ENCODE measurements around the gene LIMS2.

LIMS2 gene

DNA sequence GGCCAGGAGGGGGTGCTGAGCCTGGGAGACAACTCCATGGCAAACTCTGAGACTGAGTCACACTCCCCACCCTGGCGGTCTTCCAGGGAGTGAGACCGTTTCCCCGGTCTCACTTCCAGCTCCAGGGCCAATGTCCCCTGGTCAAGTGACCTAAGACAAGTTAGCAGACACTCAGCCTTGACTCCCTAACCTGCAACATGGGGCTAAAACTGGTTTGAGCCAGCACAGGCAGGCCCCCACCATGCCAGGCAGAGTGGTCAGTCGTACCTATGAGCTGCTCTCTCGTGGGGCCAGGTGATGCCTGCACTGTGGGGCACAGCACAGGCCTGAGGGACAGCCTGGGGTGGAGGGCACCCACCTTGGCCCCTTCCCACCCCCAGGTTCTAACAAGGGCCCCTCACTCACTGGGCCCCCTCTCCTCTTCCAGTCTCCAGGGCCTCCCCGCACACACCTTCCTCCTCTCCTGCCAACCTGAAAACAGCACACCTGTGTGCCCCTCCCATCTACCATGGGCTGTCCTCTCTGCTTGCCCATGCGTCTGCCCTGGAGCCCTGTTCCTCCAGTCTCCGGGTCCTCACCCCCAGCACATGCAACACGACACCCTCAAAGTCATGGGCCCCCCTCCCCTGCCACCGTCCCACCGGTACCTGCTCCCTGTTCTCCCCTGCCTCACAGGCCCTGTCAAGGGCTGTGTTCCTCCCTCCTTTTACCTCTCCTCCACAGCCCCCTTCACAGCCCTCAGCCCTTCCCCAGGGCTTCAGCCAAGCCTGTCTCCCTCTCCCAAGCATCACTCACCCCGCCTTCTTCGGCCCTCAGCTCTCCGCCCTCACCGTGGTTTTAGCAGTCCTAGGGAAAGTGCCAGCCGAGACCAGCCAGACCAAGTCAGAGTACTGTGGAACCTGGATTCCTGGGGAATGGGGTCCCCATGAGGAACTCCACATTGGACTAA, 27.8 kb downstream of the LIMS2 start:
- TF ChIP-seq, protein P1, sequence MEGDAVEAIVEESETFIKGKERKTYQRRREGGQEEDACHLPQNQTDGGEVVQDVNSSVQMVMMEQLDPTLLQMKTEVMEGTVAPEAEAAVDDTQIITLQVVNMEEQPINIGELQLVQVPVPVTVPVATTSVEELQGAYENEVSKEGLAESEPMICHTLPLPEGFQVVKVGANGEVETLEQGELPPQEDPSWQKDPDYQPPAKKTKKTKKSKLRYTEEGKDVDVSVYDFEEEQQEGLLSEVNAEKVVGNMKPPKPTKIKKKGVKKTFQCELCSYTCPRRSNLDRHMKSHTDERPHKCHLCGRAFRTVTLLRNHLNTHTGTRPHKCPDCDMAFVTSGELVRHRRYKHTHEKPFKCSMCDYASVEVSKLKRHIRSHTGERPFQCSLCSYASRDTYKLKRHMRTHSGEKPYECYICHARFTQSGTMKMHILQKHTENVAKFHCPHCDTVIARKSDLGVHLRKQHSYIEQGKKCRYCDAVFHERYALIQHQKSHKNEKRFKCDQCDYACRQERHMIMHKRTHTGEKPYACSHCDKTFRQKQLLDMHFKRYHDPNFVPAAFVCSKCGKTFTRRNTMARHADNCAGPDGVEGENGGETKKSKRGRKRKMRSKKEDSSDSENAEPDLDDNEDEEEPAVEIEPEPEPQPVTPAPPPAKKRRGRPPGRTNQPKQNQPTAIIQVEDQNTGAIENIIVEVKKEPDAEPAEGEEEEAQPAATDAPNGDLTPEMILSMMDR (IDR thresholded peaks at IDR 0.05; ENCODE audit: low read depth, low read length): no peak
- DNase-seq: no peak
- H3K27me3 ChIP-seq: no peaks in the 10 kb centered on the region
- H3K4me1 ChIP-seq: peaks cover 8% of the 10 kb centered on the region
- no peaks in the 10 kb centered on the region for H3K36me3 ChIP-seq
- H3K9me3 ChIP-seq: no peaks in the 10 kb centered on the region
- no peak overlapping the region for H3K4me3 ChIP-seq (ENCODE audit: low read depth, low read length)

DNA sequence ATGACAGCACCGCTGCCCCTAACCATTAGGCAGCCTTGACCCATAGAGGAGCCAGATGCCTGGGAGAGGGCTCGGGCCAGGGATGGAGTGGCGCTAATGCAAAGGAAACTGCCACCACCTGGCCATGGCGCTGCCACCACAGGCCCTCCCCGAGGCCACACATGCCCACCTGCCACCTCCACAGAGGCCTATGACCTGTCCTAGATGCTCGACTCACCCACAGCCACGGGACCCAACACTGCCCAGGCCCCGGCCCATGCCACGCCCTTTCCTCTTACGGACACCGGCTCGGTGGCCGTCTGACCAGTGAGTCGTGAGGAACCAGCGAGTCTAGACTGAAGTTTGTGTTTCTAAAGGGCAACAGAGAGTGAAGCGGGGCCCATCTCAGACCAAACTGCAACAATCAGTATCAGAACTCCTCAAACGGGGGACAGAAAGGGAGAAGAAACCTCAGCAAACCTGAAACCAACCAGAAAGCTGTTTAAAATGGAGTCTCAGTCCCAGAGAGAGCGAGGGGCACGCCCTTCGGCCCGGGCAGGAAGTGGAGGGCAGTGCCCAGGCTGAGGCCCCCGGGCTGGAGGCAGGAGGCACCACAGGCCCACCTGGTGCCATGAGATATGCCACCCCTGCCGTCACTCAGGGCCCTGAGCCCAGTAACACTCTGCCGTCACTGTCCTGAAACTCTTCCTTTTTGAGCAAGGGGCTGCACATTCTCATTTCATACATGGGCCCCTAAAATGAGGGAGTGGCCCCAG, 28.7 kb downstream of the LIMS2 start:
- TF ChIP-seq, protein P1 (IDR thresholded peaks at IDR 0.05; ENCODE audit: low read depth, low read length): no peak
- H3K9me3 ChIP-seq: no peaks in the 10 kb centered on the region
- no peak overlapping the region for H3K4me3 ChIP-seq (ENCODE audit: low read depth, low read length)
- DNase-seq: no peak
- no peaks in the 10 kb centered on the region for H3K36me3 ChIP-seq
- peaks cover 4% of the 10 kb centered on the region; the same call in 1 of the 2 replicates for H3K4me1 ChIP-seq
- H3K27me3 ChIP-seq: no peaks in the 10 kb centered on the region

DNA sequence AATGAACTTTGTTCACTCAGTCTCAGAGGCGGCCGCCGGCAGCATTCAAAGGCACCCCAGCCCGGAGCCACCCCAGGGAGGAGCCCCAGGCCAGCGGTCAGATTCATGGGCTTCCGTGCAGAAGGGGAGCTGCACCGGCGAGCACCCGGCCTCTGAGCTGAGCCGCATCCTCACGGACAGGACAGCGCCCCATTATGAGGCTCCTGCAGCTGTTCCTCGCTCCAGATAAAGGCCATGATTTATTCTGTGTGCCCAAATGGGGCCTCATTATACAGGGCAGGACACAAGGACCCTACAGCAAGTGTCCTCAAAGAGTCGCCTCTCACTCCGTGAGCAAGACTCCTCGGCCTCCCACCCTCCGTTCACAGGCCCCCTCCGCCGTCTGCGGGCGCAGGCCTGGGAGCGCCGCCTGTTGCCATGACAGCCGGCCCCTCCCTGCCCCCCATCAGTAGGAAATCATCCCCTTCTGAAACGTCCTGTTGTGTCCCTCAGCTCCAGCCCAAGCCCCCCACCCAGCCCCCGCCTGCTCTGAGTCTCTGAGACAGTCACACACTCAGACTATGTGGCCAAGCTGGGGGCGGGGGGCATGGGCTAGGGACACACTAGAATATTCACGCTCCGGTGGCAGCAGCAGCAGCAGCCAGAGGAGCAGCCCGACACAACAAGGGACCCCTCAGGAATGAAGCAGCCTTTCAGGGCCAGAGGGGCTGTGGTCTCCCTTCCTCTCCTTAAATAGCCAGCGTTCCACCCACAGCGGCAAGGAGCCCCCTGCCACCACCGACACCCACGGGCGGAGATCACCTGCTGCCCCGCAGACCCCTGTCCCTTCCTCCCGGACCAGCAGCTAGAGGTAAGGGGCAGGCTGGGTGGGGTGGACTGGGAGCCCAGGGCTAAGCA, 29.7 kb downstream of the LIMS2 start, which contains the start of gene GPR17:
Gene GPR17, plus strand, starts transcription at position 759 of the 897 bp plus-strand sequence. CDS start 4,583 bp downstream, outside the sequence.
- H3K27me3 ChIP-seq: no peaks in the 10 kb centered on the region
- no peaks in the 10 kb centered on the region for H3K4me1 ChIP-seq
- no peaks in the 10 kb centered on the region for H3K36me3 ChIP-seq
- TF ChIP-seq, protein P1 (IDR thresholded peaks at IDR 0.05; ENCODE audit: low read depth, low read length): no peak
- no peak within 1 kb of the TSS for H3K4me3 ChIP-seq (ENCODE audit: low read depth, low read length)
- DNase-seq: no peak
- no peaks in the 10 kb centered on the region for H3K9me3 ChIP-seq

DNA sequence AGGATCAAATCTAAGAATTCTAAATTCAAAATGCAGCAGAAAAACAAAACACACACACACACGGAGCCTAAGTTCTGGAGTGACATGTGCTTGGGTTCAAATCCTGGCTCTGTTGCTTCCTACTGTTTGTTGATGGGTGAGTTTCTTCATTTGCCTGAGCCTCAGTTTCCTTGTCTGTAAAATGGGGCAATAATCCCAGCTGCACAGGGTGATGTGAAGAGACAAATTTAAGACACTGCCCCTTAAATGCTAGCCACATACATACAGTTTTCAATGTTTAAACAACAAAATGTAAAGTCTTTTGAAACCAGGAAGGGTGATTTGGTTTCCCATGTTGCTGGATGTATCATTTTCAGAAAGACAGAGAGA, 30.3 kb downstream of the LIMS2 start:
- TF ChIP-seq, protein P1 (IDR thresholded peaks at IDR 0.05; ENCODE audit: low read depth, low read length): no peak
- H3K4me1 ChIP-seq: peaks cover 4% of the 10 kb centered on the region
- H3K27me3 ChIP-seq: no peaks in the 10 kb centered on the region
- H3K36me3 ChIP-seq: no peaks in the 10 kb centered on the region
- DNase-seq: no peak
- no peak overlapping the region for H3K4me3 ChIP-seq (ENCODE audit: low read depth, low read length)
- no peaks in the 10 kb centered on the region for H3K9me3 ChIP-seq

DNA sequence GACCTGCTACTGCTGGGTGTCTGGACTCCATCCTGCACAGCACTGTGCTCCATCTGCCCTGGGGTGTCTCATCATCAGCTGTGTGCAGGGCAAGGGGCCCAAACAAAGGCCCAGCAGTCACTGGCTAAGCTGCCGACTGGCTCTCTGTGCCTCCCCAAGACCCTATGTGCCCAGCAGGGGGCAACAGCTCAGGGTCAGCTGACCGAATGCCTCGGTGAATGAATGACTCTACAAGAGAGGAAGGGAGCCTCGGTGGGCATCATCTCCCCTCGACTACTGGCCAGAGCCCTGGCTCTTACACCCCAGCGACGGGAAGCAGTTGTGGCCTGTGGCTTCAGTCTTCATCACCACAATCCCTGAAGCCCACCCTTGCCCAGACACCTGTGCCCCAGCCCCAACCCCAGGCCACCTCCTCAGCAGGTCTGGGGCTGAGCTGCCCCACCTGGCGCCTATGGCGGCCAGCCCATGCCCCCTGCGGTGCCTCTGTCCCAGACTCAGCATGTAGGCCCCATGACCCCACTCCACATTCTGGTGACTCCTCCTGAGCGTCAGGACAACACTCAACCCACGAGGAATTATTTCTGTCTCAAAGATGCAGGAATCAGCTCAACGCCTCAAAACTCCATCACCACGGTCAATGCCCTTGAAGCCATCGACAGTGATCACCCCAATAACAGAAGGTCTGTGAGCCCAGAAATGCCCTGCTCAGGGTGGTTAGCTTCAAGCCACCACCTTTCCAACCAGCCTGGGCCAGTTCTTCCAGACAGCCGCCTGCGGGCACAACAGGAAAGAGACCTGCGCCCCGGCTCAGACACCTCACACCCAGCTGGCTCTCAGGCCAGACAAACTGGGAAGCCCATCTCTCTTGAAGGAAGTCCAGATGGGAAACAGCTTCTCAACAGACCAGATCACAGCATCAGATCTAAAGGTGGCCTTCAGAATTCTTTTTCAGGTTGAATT, 31.0 kb downstream of the LIMS2 start:
- Histone ChIP-seq H3K9me3 (no peaks in the 10 kb centered on the region), H3K4me1 (peaks cover 6% of the 10 kb centered on the region), H3K4me3 (ENCODE audit: low read depth, low read length) (no peak overlapping the region), H3K27me3 (no peaks in the 10 kb centered on the region), H3K36me3 (no peaks in the 10 kb centered on the region)
- TF ChIP-seq, protein P1 (IDR thresholded peaks at IDR 0.05; ENCODE audit: low read depth, low read length): no peak
- no peak for DNase-seq

Data from BE2C (cell line).